Lower leg skin (tissue), 4 donors: Measurements from ENCODE around the gene LCORL. TPM values are rescaled to one million over a fixed set of nuclear protein-coding genes. Genes with fewer than 3 reads are reported as not detected.
"Not testable (repeated sequence)": the region's sequence is repeated elsewhere in the genome, so short reads cannot be mapped to it uniquely, and the experiment has no call there.

Experiments used
- DNase-seq, 2 donors: peaks; one replicate each; pipeline ENCODE4 v3.0.0-alpha.2; 2019; ENCODE audit warnings: low spot score in 2 of 2
- H3K4me3 ChIP-seq: fragments of 200-600 bp; sonication (generic); 2 replicates; pipeline ENCODE4 v1.5.1; 2017; ENCODE audit warnings: mild to moderate bottlenecking, low read depth; ENCODE audit not compliant: poor library complexity, severe bottlenecking
- CTCF ChIP-seq, 3 donors: fragments of 450-650 bp; IDR thresholded peaks; one replicate each; pipeline ENCODE4 v1.5.1; 2016; ENCODE audit warnings: antibody characterized with exemption in 3 of 3, mild to moderate bottlenecking in 3 of 3, moderate library complexity in 2 of 3
- POLR2A ChIP-seq, 2 donors: fragments of 450-650 bp; IDR thresholded peaks; one replicate each; pipeline ENCODE4 v1.6.1; 2016 to 2017; ENCODE audit warnings: antibody characterized with exemption in 2 of 2, mild to moderate bottlenecking in 1 of 2, moderate library complexity in 1 of 2
- WGBS, 2 donors: methylation state at CpG; one replicate each; pipeline ENCODE4 v1.1.5; 2018; 5-methylcytosine and 5-hydroxymethylcytosine counted together
- intact Hi-C: fragments of 100-400 bp; cut with DNase I; formaldehyde crosslinking; loops from one replicate; pipeline ENCODE4 v1.15.0; 2023; ENCODE audit warnings: low total_unique reads
- total RNA-seq, 4 donors: library from RNA; depleted of rRNA; stranded (reverse); fragments of >200 nt; gene quantifications; one replicate each; pipeline ENCODE4 v1.1.0, GENCODE V29; 2016

Gene LCORL
- total RNA-seq, 4 donors from 2014 or later, result 12.2 to 58.9 (median 27.0) TPM

GRCh38 chr4:18014269-18014668 lies 7.3 kb downstream of the LCORL start:
- intact Hi-C loops, result no loop called here
- TF ChIP-seq CTCF (IDR thresholded peaks at IDR 0.05), result no peak
- no peak for TF ChIP-seq POLR2A (IDR thresholded peaks at IDR 0.05)
- DNase-seq, result no peak
- no peak overlapping the region for H3K4me3 ChIP-seq
- 51 to 67% methylated on average over 1 of the region's 1 CpG for WGBS, 2 donors

- intact Hi-C loops, result no loop called here
- 94 to 97% methylated on average over 3 of the region's 3 CpGs for WGBS, 2 donors
- H3K4me3 ChIP-seq, result no peak overlapping the region
- TF ChIP-seq CTCF (IDR thresholded peaks at IDR 0.05), result no peak
- no peak for TF ChIP-seq POLR2A (IDR thresholded peaks at IDR 0.05)
- no peak for DNase-seq
Measured at GRCh38 chr4:18012807-18013462, 8.6 kb downstream of the LCORL start.

GRCh38 chr4:18012134-18012806 lies 9.3 kb downstream of the LCORL start:
- H3K4me3 ChIP-seq, result no peak overlapping the region
- no peak for DNase-seq
- intact Hi-C loops, result no loop called here
- 34 to 46% methylated on average over 3 of the region's 3 CpGs for WGBS, 2 donors
- TF ChIP-seq POLR2A (IDR thresholded peaks at IDR 0.05) (no peak), CTCF (IDR thresholded peaks at IDR 0.05) (no peak)

GRCh38 chr4:18007625-18008024 lies 13.9 kb downstream of the LCORL start:
- DNase-seq, result no peak
- intact Hi-C loops, result no loop called here
- no peak overlapping the region for H3K4me3 ChIP-seq
- TF ChIP-seq POLR2A (IDR thresholded peaks at IDR 0.05) (no peak), CTCF (IDR thresholded peaks at IDR 0.05) (no peak)

- DNase-seq, intact Hi-C loops, H3K4me3 ChIP-seq: not testable (repeated sequence)
- WGBS, 2 donors, result 100% methylated on average over 1 of the region's 1 CpG
Measured at GRCh38 chr4:18006432-18006831, 15.1 kb downstream of the LCORL start.

- intact Hi-C loops, result no loop called here
- no peak overlapping the region for H3K4me3 ChIP-seq
- TF ChIP-seq CTCF (IDR thresholded peaks at IDR 0.05) (no peak), POLR2A (IDR thresholded peaks at IDR 0.05) (no peak)
- WGBS, 2 donors, result 54 to 61% methylated on average over 5 of the region's 5 CpGs
- no peak for DNase-seq
Measured at GRCh38 chr4:17997129-17997528, 24.4 kb downstream of the LCORL start.
